ENCODE data around the gene KBTBD3.

- TF ChIP-seq POLR2AphosphoS5 (IDR thresholded peaks at IDR 0.05; ENCODE audit: low read depth, low read length) (no peak), TAF1 (IDR thresholded peaks at IDR 0.05; ENCODE audit: borderline replicate concordance, low read depth, low read length) (no peak)
These were observed 29.5 kb downstream of the KBTBD3 start for GRCh38 chr11:106047631-106048030.

Data from GM12892 (cell line).